ENCODE results near the gene XCR1. TPM values are rescaled to one million over a fixed set of nuclear protein-coding genes. Genes with fewer than 3 reads are reported as not detected.

The XCR1 gene
- total RNA-seq, 1 experiment from 2014 or later, result not detected

DNA sequence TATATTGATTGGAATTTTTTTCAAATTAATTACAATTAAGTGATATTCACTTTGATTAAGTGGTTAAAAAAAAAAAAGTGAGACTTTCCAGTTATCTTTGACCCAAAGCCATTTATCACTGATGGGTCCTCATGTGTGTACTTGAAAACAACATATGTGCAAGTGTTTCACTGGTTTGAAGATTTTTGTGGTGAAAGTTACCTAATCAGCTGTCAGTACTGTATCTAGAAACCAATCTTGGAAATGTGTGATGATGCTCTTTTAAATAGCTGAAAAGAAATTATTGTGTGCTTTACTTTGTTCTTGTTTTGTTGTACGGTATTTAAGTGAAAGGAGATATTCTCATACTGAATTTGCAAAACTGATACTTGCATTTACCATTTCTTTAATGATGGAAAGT lies 11.6 kb upstream of the XCR1 start:
- intact Hi-C loops (cut with micrococcal nuclease), result no loop called here
- ChIA-PET CTCF (no interaction called here), RAD21 (ENCODE audit: low non-redundant PET in 1 of 2, low total read pairs in 2 of 2, uncharacterized antibody in 2 of 2, unreplicated experiment in 2 of 2) (no interaction called here), POLR2A (no interaction called here)
- Histone ChIP-seq H3K79me2 (ENCODE audit: insufficient read depth, low read length) (no peaks in the 10 kb centered on the region), H3K27ac (ENCODE audit: low read depth, low read length) (no peak overlapping the region), H3K9me2 (ENCODE audit: insufficient read depth) (no peaks in the 10 kb centered on the region), H3K4me2 (ENCODE audit: low read length) (no peak overlapping the region), H3K9ac (ENCODE audit: low read length) (no peak overlapping the region), H3K9me3 (ENCODE audit: control insufficient read depth in 1 of 2, insufficient read depth in 1 of 2, low read depth in 1 of 2, low read length in 2 of 2) (no peaks in the 10 kb centered on the region), H3K4me3 (replicated peaks in 1 of 2; ENCODE audit: low read depth in 1 of 2, low read length in 2 of 2) (no peak overlapping the region), H2AFZ (ENCODE audit: low read depth, low read length, poor library complexity, severe bottlenecking) (no peak overlapping the region), H4K20me1 (ENCODE audit: insufficient read depth) (no peaks in the 10 kb centered on the region), H3K27me3 (ENCODE audit: insufficient read depth, low read length) (no peaks in the 10 kb centered on the region), H3K36me3 (ENCODE audit: control insufficient read depth in 1 of 2, insufficient read depth in 2 of 2, low read length in 2 of 2) (no peaks in the 10 kb centered on the region), H3K4me1 (ENCODE audit: control insufficient read depth in 1 of 2, insufficient read depth in 2 of 2, low read length in 2 of 2) (no peaks in the 10 kb centered on the region)
- no TSS peak for BruUV-seq (replicated peaks)
- TF ChIP-seq, protein P1, sequence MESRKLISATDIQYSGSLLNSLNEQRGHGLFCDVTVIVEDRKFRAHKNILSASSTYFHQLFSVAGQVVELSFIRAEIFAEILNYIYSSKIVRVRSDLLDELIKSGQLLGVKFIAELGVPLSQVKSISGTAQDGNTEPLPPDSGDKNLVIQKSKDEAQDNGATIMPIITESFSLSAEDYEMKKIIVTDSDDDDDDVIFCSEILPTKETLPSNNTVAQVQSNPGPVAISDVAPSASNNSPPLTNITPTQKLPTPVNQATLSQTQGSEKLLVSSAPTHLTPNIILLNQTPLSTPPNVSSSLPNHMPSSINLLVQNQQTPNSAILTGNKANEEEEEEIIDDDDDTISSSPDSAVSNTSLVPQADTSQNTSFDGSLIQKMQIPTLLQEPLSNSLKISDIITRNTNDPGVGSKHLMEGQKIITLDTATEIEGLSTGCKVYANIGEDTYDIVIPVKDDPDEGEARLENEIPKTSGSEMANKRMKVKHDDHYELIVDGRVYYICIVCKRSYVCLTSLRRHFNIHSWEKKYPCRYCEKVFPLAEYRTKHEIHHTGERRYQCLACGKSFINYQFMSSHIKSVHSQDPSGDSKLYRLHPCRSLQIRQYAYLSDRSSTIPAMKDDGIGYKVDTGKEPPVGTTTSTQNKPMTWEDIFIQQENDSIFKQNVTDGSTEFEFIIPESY (IDR thresholded peaks at IDR 0.05; ENCODE audit: extremely low read depth, insufficient replicate concordance, low read length), result no peak
- TF ChIP-seq EZH2phosphoT487 (IDR thresholded peaks at IDR 0.05; ENCODE audit: borderline replicate concordance), result no peak
- TF ChIP-seq SP1 (IDR thresholded peaks at IDR 0.05; ENCODE audit: low read depth), result no peak
- no peak for TF ChIP-seq EGR1 (IDR thresholded peaks at IDR 0.05; ENCODE audit: low read depth)
- no peak for TF ChIP-seq JUND (IDR thresholded peaks at IDR 0.05)
- TF ChIP-seq, protein P2, sequence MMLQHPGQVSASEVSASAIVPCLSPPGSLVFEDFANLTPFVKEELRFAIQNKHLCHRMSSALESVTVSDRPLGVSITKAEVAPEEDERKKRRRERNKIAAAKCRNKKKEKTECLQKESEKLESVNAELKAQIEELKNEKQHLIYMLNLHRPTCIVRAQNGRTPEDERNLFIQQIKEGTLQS (IDR thresholded peaks at IDR 0.05), result no peak
- TF ChIP-seq POLR2A (IDR thresholded peaks at IDR 0.05; ENCODE audit: borderline replicate concordance, extremely low read depth, insufficient read depth, insufficient read length), result no peak
- TF ChIP-seq ZNF274 (IDR thresholded peaks at IDR 0.05; ENCODE audit: low read depth, low read length), result no peak
- TF ChIP-seq SIN3A (IDR thresholded peaks at IDR 0.05; ENCODE audit: low read depth), result no peak
- TF ChIP-seq CTCF (IDR thresholded peaks at IDR 0.05 in 2 of 3, conservative IDR thresholded peaks at IDR 0.05 in 1 of 3; ENCODE audit: borderline replicate concordance in 1 of 3, insufficient read depth in 1 of 3, low read depth in 2 of 3, low read length in 2 of 3), result no peak
- TF ChIP-seq, protein P3, sequence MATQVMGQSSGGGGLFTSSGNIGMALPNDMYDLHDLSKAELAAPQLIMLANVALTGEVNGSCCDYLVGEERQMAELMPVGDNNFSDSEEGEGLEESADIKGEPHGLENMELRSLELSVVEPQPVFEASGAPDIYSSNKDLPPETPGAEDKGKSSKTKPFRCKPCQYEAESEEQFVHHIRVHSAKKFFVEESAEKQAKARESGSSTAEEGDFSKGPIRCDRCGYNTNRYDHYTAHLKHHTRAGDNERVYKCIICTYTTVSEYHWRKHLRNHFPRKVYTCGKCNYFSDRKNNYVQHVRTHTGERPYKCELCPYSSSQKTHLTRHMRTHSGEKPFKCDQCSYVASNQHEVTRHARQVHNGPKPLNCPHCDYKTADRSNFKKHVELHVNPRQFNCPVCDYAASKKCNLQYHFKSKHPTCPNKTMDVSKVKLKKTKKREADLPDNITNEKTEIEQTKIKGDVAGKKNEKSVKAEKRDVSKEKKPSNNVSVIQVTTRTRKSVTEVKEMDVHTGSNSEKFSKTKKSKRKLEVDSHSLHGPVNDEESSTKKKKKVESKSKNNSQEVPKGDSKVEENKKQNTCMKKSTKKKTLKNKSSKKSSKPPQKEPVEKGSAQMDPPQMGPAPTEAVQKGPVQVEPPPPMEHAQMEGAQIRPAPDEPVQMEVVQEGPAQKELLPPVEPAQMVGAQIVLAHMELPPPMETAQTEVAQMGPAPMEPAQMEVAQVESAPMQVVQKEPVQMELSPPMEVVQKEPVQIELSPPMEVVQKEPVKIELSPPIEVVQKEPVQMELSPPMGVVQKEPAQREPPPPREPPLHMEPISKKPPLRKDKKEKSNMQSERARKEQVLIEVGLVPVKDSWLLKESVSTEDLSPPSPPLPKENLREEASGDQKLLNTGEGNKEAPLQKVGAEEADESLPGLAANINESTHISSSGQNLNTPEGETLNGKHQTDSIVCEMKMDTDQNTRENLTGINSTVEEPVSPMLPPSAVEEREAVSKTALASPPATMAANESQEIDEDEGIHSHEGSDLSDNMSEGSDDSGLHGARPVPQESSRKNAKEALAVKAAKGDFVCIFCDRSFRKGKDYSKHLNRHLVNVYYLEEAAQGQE (IDR thresholded peaks at IDR 0.05; ENCODE audit: low read depth), result no peak
- TF ChIP-seq ELF1 (IDR thresholded peaks at IDR 0.05; ENCODE audit: borderline replicate concordance, low read depth), result no peak
- TF ChIP-seq, protein P4, sequence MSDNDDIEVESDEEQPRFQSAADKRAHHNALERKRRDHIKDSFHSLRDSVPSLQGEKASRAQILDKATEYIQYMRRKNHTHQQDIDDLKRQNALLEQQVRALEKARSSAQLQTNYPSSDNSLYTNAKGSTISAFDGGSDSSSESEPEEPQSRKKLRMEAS (IDR thresholded peaks at IDR 0.05), result no peak
- TF ChIP-seq TCF7L2 (IDR thresholded peaks at IDR 0.05; ENCODE audit: borderline replicate concordance, extremely low read depth, insufficient read depth, insufficient read length), result no peak
- no peak for TF ChIP-seq EZH2 (IDR thresholded peaks at IDR 0.05)
- TF ChIP-seq RAD21 (IDR thresholded peaks at IDR 0.05; ENCODE audit: low read depth), result no peak
- no peak for TF ChIP-seq FOSL1 (IDR thresholded peaks at IDR 0.05; ENCODE audit: low read depth)
- TF ChIP-seq SRF (IDR thresholded peaks at IDR 0.05; ENCODE audit: low read depth), result no peak
- no peak for TF ChIP-seq ZFX (IDR thresholded peaks at IDR 0.05)
- no peak for DNase-seq (ENCODE audit: low read depth, low spot score)
- ATAC-seq, result no peak

Data from HCT116 (cell line).